PC-9 (cell line): ENCODE measurements around the gene LRIG1. TPM values are rescaled to one million over a fixed set of nuclear protein-coding genes. Genes with fewer than 3 reads are reported as not detected.

ENCODE experiments used
- BruUV-seq: library from RNA; stranded (reverse); fragments of 400-500 nt; replicated peaks from 2 replicates; lab custom pipeline; 2021; lab: Mats Ljungman, UMichigan
- CTCF ChIA-PET: fragments of 300-600 bp; sonication (Branson Sonifier 250); formaldehyde crosslinking; loops from one replicate; lab custom pipeline; 2022; ENCODE audit warnings: antibody characterized with exemption; lab: Charles Lee
- POLR2A ChIA-PET: fragments of 300-600 bp; sonication (Branson Sonifier 250); formaldehyde crosslinking; loops from one replicate; lab custom pipeline; 2022; ENCODE audit warnings: antibody characterized with exemption; ENCODE audit not compliant: unreplicated experiment; lab: Charles Lee
- DNase-seq, 2 experiments: peaks; one replicate each; pipeline versions ENCODE4 v3.0.0 to v3.0.0-alpha.2; 2015 to 2022; ENCODE audit warnings: mixed read lengths in 1 of 2
- H2AFZ ChIP-seq: fragments of 200-600 bp; sonication (generic); 2 replicates; pipeline ENCODE4 v1.8.1; 2017; ENCODE audit warnings: antibody characterized with exemption
- H3F3A ChIP-seq: fragments of 200-600 bp; sonication (generic); 2 replicates; pipeline ENCODE4 v1.8.1; 2017; ENCODE audit warnings: antibody characterized with exemption, mild to moderate bottlenecking, low read depth; ENCODE audit not compliant: insufficient read depth
- H3K27ac ChIP-seq: fragments of 200-600 bp; sonication (generic); 2 replicates; pipeline ENCODE4 v1.6.1; 2016; ENCODE audit warnings: mixed run types
- H3K27me3 ChIP-seq: fragments of 200-600 bp; sonication (generic); 2 replicates; pipeline ENCODE4 v1.6.1; 2016; ENCODE audit warnings: low read depth, mixed run types; ENCODE audit not compliant: insufficient read depth
- H3K36me3 ChIP-seq: fragments of 200-600 bp; sonication (generic); 2 replicates; pipeline ENCODE4 v1.6.1; 2016; ENCODE audit warnings: low read depth, mixed run types
- H3K4me1 ChIP-seq: fragments of 200-600 bp; sonication (generic); replicated peaks from 2 replicates; pipeline ENCODE4 v1.6.1; 2016; ENCODE audit warnings: mixed run types; ENCODE audit not compliant: insufficient read depth
- H3K4me2 ChIP-seq: fragments of 200-600 bp; sonication (generic); 2 replicates; pipeline ENCODE4 v1.6.1; 2017; ENCODE audit warnings: mixed run types
- H3K4me3 ChIP-seq: fragments of 200-600 bp; sonication (generic); 2 replicates; pipeline ENCODE4 v1.6.1; 2016; ENCODE audit warnings: mixed run types
- H3K79me2 ChIP-seq: fragments of 200-600 bp; sonication (generic); 2 replicates; pipeline ENCODE4 v1.6.1; 2017; ENCODE audit warnings: low read depth, mixed run types
- H3K9me2 ChIP-seq: fragments of 200-600 bp; sonication (generic); 2 replicates; pipeline ENCODE4 v1.8.1; 2017; ENCODE audit warnings: mild to moderate bottlenecking; ENCODE audit not compliant: insufficient read depth
- H3K9me3 ChIP-seq: fragments of 200-600 bp; sonication (generic); 2 replicates; pipeline ENCODE4 v1.8.1; 2016; ENCODE audit warnings: low read depth; ENCODE audit not compliant: insufficient read depth
- H4K20me1 ChIP-seq: fragments of 200-600 bp; sonication (generic); 2 replicates; pipeline ENCODE4 v1.8.1; 2017; ENCODE audit not compliant: insufficient read depth
- EZH2 ChIP-seq: fragments of 200-600 bp; sonication (generic); IDR thresholded peaks from 2 replicates; pipeline ENCODE4 v1.8.0; 2017; ENCODE audit warnings: antibody characterized with exemption, low read depth
- intact Hi-C: fragments of 100-400 bp; cut with micrococcal nuclease; formaldehyde crosslinking; loops from one replicate; pipeline ENCODE4 v1.10.0; 2022; ENCODE audit not compliant: unreplicated experiment
- total RNA-seq: library from RNA; stranded (reverse); gene quantifications from 2 replicates; pipeline ENCODE4 v1.2.3, GENCODE V29; 2021
- TF ChIP-seq, protein P1 (sequence below): fragments of 200-600 bp; sonication (generic); conservative IDR thresholded peaks from 2 replicates; pipeline ENCODE4 v1.6.1; 2017; ENCODE audit warnings: mixed run types, antibody characterized with exemption, mild to moderate bottlenecking, moderate library complexity

Gene LRIG1
- total RNA-seq, 1 experiment from 2014 or later, result not detected

DNA sequence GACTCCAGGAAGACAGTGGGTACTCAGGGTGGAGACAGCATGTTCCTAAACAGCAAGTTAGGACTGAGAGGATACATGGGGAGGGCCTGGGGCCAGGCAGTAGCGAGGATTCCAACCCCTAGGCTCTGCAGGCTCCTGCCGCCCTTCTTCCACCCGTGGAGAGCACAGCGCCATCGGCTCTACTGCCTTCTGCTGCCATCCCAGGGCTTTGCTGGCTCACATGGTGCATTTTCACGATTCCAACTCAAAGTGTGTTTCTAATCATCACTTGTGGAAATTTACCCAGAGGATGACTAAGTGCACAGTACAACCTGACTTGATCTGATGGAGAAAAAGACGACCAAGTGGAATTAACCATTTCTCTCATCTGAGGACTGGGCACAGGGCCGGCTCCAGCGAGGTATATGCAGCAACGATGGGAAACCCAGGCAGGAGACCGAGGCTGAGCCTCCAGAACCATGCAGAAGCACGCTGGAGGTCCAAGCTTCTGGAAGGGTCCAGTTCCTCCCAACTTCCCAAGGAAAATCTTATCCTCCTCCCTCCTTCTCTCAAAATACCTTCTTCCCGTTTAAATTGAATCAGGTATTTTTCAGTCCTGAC, 104.6 kb downstream of the LRIG1 start:
- H3K9me2 ChIP-seq, result no peaks in the 10 kb centered on the region
- H3K79me2 ChIP-seq, result no peaks in the 10 kb centered on the region
- no peaks in the 10 kb centered on the region for H3K9me3 ChIP-seq
- no peak overlapping the region for H3K27ac ChIP-seq
- no peaks in the 10 kb centered on the region for H3K4me1 ChIP-seq
- no TSS peak for BruUV-seq
- H3K4me2 ChIP-seq, result no peak overlapping the region
- H3K4me3 ChIP-seq, result no peak overlapping the region
- CTCF ChIA-PET, result no interaction called here
- intact Hi-C loops, result no loop called here
- no peaks in the 10 kb centered on the region for H3F3A ChIP-seq
- no peak for DNase-seq
- POLR2A ChIA-PET, result interaction anchor here (0.6 kb wide), 1 partner anchor 8 kb away, joined by 6 read pairs; no protein-coding TSS in a partner anchor
- no peak overlapping the region for H2AFZ ChIP-seq
- H4K20me1 ChIP-seq, result no peaks in the 10 kb centered on the region
- no peaks in the 10 kb centered on the region for H3K27me3 ChIP-seq
- H3K36me3 ChIP-seq, result no peaks in the 10 kb centered on the region
- TF ChIP-seq, protein P1, sequence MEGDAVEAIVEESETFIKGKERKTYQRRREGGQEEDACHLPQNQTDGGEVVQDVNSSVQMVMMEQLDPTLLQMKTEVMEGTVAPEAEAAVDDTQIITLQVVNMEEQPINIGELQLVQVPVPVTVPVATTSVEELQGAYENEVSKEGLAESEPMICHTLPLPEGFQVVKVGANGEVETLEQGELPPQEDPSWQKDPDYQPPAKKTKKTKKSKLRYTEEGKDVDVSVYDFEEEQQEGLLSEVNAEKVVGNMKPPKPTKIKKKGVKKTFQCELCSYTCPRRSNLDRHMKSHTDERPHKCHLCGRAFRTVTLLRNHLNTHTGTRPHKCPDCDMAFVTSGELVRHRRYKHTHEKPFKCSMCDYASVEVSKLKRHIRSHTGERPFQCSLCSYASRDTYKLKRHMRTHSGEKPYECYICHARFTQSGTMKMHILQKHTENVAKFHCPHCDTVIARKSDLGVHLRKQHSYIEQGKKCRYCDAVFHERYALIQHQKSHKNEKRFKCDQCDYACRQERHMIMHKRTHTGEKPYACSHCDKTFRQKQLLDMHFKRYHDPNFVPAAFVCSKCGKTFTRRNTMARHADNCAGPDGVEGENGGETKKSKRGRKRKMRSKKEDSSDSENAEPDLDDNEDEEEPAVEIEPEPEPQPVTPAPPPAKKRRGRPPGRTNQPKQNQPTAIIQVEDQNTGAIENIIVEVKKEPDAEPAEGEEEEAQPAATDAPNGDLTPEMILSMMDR, result no peak
- no peak for TF ChIP-seq EZH2

DNA sequence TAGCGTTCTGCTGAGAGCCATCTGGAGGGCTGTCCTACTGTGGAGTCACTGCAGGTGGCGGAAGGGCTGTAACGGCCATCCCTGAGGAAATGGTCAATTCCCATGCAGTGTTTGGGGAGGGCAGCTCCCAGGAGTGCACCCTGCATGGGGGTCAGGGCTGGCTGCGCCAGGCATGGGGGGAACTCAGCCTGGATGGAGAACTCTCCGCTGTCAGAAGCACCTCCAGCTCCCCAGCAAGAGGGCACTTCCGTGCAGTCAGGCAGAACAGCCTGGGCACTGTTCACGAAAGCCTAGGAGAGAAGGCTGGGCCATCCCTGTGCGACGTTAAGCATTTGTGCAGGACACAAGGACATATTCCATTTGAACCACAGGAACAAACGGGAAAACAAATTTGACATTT, 105.2 kb downstream of the LRIG1 start:
- no peaks in the 10 kb centered on the region for H3K4me1 ChIP-seq
- no peaks in the 10 kb centered on the region for H3K27me3 ChIP-seq
- no peak overlapping the region for H3K4me2 ChIP-seq
- no peaks in the 10 kb centered on the region for H3F3A ChIP-seq
- H2AFZ ChIP-seq, result no peak overlapping the region
- TF ChIP-seq, protein P1, result no peak
- no peak for TF ChIP-seq EZH2
- no peak overlapping the region for H3K27ac ChIP-seq
- intact Hi-C loops, result no loop called here
- no peaks in the 10 kb centered on the region for H4K20me1 ChIP-seq
- ChIA-PET POLR2A (no interaction called here), CTCF (no interaction called here)
- no peak for DNase-seq
- no peaks in the 10 kb centered on the region for H3K36me3 ChIP-seq
- no peaks in the 10 kb centered on the region for H3K9me2 ChIP-seq
- no TSS peak for BruUV-seq
- H3K79me2 ChIP-seq, result no peaks in the 10 kb centered on the region
- H3K4me3 ChIP-seq, result no peak overlapping the region
- no peaks in the 10 kb centered on the region for H3K9me3 ChIP-seq

DNA sequence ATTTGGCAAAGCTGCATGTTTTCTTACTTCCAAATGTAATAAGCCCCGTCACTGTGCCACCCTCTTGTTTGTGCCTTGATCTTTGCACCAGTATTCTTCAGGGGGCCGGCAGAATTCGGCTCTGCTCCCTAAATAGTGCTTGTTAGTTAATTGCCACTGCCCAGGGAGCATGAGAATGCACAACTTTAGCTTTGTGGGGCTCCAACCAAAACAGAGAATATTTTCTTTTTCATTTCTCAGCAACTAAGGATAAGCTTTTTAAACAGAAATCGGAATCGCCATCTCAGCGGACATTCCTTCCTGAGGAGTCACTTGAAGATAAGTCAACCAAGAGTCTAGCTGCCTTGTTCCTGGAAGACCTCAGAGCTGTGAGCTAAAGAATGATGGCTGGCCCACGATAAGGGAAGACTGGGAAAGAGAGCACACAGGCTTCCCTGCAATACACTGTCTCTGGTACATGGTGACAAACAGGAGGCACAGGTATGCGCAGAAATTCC, 106.0 kb downstream of the LRIG1 start:
- Histone ChIP-seq H3K27me3 (no peaks in the 10 kb centered on the region), H3K9me2 (no peaks in the 10 kb centered on the region), H3K36me3 (no peaks in the 10 kb centered on the region), H3K4me3 (no peak overlapping the region), H3K79me2 (no peaks in the 10 kb centered on the region), H3K9me3 (no peaks in the 10 kb centered on the region), H3K27ac (no peak overlapping the region), H3K4me2 (no peak overlapping the region), H2AFZ (no peak overlapping the region), H4K20me1 (no peaks in the 10 kb centered on the region), H3K4me1 (no peaks in the 10 kb centered on the region), H3F3A (no peaks in the 10 kb centered on the region)
- no peak for DNase-seq
- BruUV-seq, result no TSS peak
- intact Hi-C loops, result no loop called here
- no peak for TF ChIP-seq EZH2
- TF ChIP-seq, protein P1, result no peak
- ChIA-PET CTCF (no interaction called here), POLR2A (no interaction called here)
